Erythroblast (primary cell): Measurements from ENCODE around the gene TGIF2.

Source experiments
- GATA1 ChIP-seq: IDR thresholded peaks from 2 replicates; pipeline ENCODE4 v1.6.1; 2011; ENCODE audit warnings: low read depth, mild to moderate bottlenecking, control low read depth, low read length, moderate library complexity
- POLR2A ChIP-seq: IDR thresholded peaks from 2 replicates; pipeline ENCODE4 v1.6.1; 2011; ENCODE audit warnings: mild to moderate bottlenecking, low read length

- no peak for TF ChIP-seq POLR2A
- no peak for TF ChIP-seq GATA1
Observed at GRCh38 chr20:36547186-36548005, 26.0 kb upstream of the TGIF2 start.
